Natural killer cell (primary cell): ENCODE measurements around the gene ISYNA1. TPM values are rescaled to one million over a fixed set of nuclear protein-coding genes. Genes with fewer than 3 reads are reported as not detected.
A peak's percentile ranks its signal among the peaks of the same experiment; 100 is the strongest.

Experiments
- ATAC-seq, 3 donors: fragments of 150-1000 bp in 2 of 3; fragments of 200-7000 bp in 1 of 3; cut with Tn5 transposase; 1 replicate in 1 of 3; 2 replicates in 2 of 3; pipeline ENCODE4 v1.10.0; 2021; ENCODE audit warnings: mild to moderate bottlenecking in 2 of 3, moderate library complexity in 2 of 3
- DNase-seq, 2 donors: peaks; one replicate each; pipeline versions ENCODE4 v3.0.0 to v3.0.0-alpha.2; 2013 to 2021; ENCODE audit warnings: mixed read lengths in 1 of 2
- H3K27ac ChIP-seq: one replicate; pipeline ENCODE4 v1.5.1; 2013; ENCODE audit warnings: mild to moderate bottlenecking, low read length
- H3K27me3 ChIP-seq: one replicate; pipeline ENCODE4 v1.6.1; 2013; ENCODE audit warnings: low read length; ENCODE audit not compliant: control insufficient read depth, insufficient read depth
- H3K36me3 ChIP-seq: one replicate; pipeline ENCODE4 v1.6.1; 2013; ENCODE audit warnings: low read length; ENCODE audit not compliant: control insufficient read depth, insufficient read depth
- H3K4me1 ChIP-seq: one replicate; pipeline ENCODE4 v1.6.1; 2013; ENCODE audit warnings: low read length; ENCODE audit not compliant: control insufficient read depth, insufficient read depth
- H3K4me3 ChIP-seq: one replicate; pipeline ENCODE4 v1.5.1; 2013; ENCODE audit warnings: low read length
- H3K9me3 ChIP-seq: one replicate; pipeline ENCODE4 v1.6.1; 2013; ENCODE audit warnings: low read length; ENCODE audit not compliant: control insufficient read depth, insufficient read depth
- H3K27ac Mint-ChIP-seq, 2 donors: one replicate each; pipeline ENCODE4 v1.8.0; 2022; ENCODE audit warnings: mild to moderate bottlenecking in 2 of 2, mixed read lengths in 2 of 2, moderate library complexity in 1 of 2
- H3K27me3 Mint-ChIP-seq, 2 donors: one replicate each; pipeline ENCODE4 v1.8.0; 2022; ENCODE audit warnings: low read depth in 2 of 2, mixed read lengths in 2 of 2
- H3K36me3 Mint-ChIP-seq: one replicate; pipeline ENCODE4 v1.8.0; 2022; ENCODE audit warnings: mixed read lengths
- H3K4me1 Mint-ChIP-seq, 2 donors: one replicate each; pipeline ENCODE4 v1.8.0; 2022; ENCODE audit warnings: mixed read lengths in 2 of 2
- H3K4me3 Mint-ChIP-seq: one replicate; pipeline ENCODE4 v1.8.0; 2022; ENCODE audit warnings: mild to moderate bottlenecking, moderate library complexity, mixed read lengths
- H3K9me3 Mint-ChIP-seq, 2 donors: one replicate each; pipeline ENCODE4 v1.8.0; 2022; ENCODE audit warnings: mixed read lengths in 2 of 2
- CTCF ChIP-seq: fragments of 200-600 bp; IDR thresholded peaks from one replicate; pipeline ENCODE4 v1.8.0; 2022; ENCODE audit warnings: antibody characterized with exemption
- WGBS: methylation state at CpG from one replicate; pipeline ENCODE4 v1.1.7; 2013; ENCODE audit warnings: missing lambda C conversion rate; ENCODE audit not compliant: insufficient coverage; 5-methylcytosine and 5-hydroxymethylcytosine counted together
- intact Hi-C: fragments of 100-400 bp; cut with micrococcal nuclease; formaldehyde crosslinking; loops from one replicate; pipeline ENCODE4 v1.14.2; 2022
- total RNA-seq, 4 donors: library from RNA; stranded (reverse); fragments of 120-200 nt in 1 of 4; gene quantifications; one replicate each; pipeline versions ENCODE4 v1.2.3 to v1.2.4, GENCODE V29; 2013 to 2022

The ISYNA1 gene
- total RNA-seq, 3 donors from 2014 or later (not counting 1 experiment from before 2014, with no cell fraction given) = 39.7 to 53.6 (median 40.1) TPM

- intact Hi-C loops = no loop called here
- 95% methylated on average over 49 of the region's 49 CpGs for WGBS
- no peak overlapping the region for H3K27ac ChIP-seq
- ATAC-seq = no peak
- Mint-ChIP-seq H3K36me3 (no peaks in the 10 kb centered on the region), H3K9me3 (no peaks in the 10 kb centered on the region), H3K4me1 (peaks cover 2 to 35% of the 10 kb centered on the region in 2 donors), H3K4me3 (peak overlapping the region; percentile 47), H3K27me3 (no peaks in the 10 kb centered on the region), H3K27ac (no peak overlapping the region)
- no peaks in the 10 kb centered on the region for H3K27me3 ChIP-seq
- no peak for DNase-seq
- H3K4me1 ChIP-seq = peaks cover 52% of the 10 kb centered on the region
- TF ChIP-seq CTCF = no peak
- no peaks in the 10 kb centered on the region for H3K9me3 ChIP-seq
- H3K4me3 ChIP-seq = no peak overlapping the region
- H3K36me3 ChIP-seq = peaks cover 6% of the 10 kb centered on the region
Measured at GRCh38 chr19:18435178-18435841, 2.6 kb downstream of the ISYNA1 start.

GRCh38 chr19:18434411-18435175, 3.3 kb downstream of the ISYNA1 start:
- intact Hi-C loops = no loop called here
- H3K4me1 ChIP-seq = peaks cover 59% of the 10 kb centered on the region
- TF ChIP-seq CTCF = no peak
- Mint-ChIP-seq H3K36me3 (no peaks in the 10 kb centered on the region), H3K9me3 (no peaks in the 10 kb centered on the region), H3K4me3 (peak overlapping the region; percentile 68), H3K27ac (peak overlapping the region in 1 of 2 donors; percentile 76), H3K27me3 (no peaks in the 10 kb centered on the region), H3K4me1 (peaks cover 0 to 37% of the 10 kb centered on the region in 2 donors)
- H3K27me3 ChIP-seq = no peaks in the 10 kb centered on the region
- ATAC-seq = no peak
- WGBS = 92% methylated on average over 20 of the region's 21 CpGs
- H3K36me3 ChIP-seq = peaks cover 6% of the 10 kb centered on the region
- H3K9me3 ChIP-seq = no peaks in the 10 kb centered on the region
- DNase-seq = no peak
- H3K27ac ChIP-seq = no peak overlapping the region
- H3K4me3 ChIP-seq = no peak overlapping the region

DNA sequence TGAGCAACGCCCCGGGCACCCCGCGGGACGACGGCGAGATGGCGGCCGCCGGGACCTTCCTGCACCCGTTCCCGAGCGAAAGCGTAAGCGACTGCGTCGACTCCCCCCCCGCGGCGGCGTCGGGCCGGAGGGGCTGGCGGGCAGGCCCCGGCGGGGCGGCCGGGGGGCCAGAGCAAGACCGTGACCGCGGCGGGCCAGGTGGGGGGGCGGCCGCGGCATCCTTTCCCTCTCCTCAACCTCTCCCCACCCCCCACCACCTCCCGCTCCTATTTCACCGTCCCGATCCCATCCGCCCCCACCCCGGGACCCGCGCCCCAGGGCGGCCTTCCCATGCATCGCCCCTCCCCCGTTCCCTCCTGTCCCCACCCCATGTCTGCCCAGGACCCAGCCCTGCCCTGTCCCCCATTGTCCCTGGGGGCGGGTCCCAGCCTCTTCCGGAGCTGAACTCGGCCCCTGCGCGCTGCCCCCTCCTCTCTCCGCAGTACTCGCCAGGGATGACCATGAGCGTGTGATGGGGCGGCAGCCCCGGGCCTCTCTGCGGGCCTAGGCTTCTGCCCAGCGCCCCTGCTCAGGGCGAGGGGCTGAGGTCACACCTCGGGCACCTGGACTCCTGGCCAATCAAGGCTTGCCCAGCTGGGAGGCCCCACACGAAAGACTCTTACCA, 4.1 kb downstream of the ISYNA1 start:
- 26% methylated on average over 54 of the region's 60 CpGs for WGBS
- no peaks in the 10 kb centered on the region for H3K9me3 ChIP-seq
- no peak overlapping the region for H3K27ac ChIP-seq
- Mint-ChIP-seq H3K4me3 (peak overlapping the region; percentile 68), H3K27me3 (no peaks in the 10 kb centered on the region), H3K36me3 (no peaks in the 10 kb centered on the region), H3K27ac (peak overlapping the region in 1 of 2 donors; percentile 76), H3K9me3 (no peaks in the 10 kb centered on the region), H3K4me1 (peaks cover 0 to 34% of the 10 kb centered on the region in 2 donors)
- no peaks in the 10 kb centered on the region for H3K27me3 ChIP-seq
- peaks cover 64% of the 10 kb centered on the region for H3K4me1 ChIP-seq
- ATAC-seq (no peak), DNase-seq (peak in 1 of 2 donors; percentile 44)
- H3K36me3 ChIP-seq = peaks cover 6% of the 10 kb centered on the region
- no peak overlapping the region for H3K4me3 ChIP-seq
- TF ChIP-seq CTCF = no peak
- intact Hi-C loops = no loop called here
